ENCODE data around the gene SF3B2.

The SF3B2 gene

GRCh38 chr11:66044757-66045156 is 7.4 kb upstream of the SF3B2 start:
- no peak overlapping the region for H3K4me3 ChIP-seq (ENCODE audit: low read length)
- TF ChIP-seq CTCF (conservative IDR thresholded peaks at IDR 0.05; ENCODE audit: low read length), result no peak
- DNase-seq (ENCODE audit: low read depth), result no peak

- no peak overlapping the region for H3K4me3 ChIP-seq (ENCODE audit: low read length)
- peak; percentile 68 for DNase-seq (ENCODE audit: low read depth)
- peak; percentile 86 for TF ChIP-seq CTCF (conservative IDR thresholded peaks at IDR 0.05; ENCODE audit: low read length)
Measured at GRCh38 chr11:66045177-66045639, 7.0 kb upstream of the SF3B2 start.

- no peak overlapping the region for H3K4me3 ChIP-seq (ENCODE audit: low read length)
- TF ChIP-seq CTCF (conservative IDR thresholded peaks at IDR 0.05; ENCODE audit: low read length), result no peak
- DNase-seq (ENCODE audit: low read depth), result no peak
Measured at GRCh38 chr11:66046901-66047300, 5.3 kb upstream of the SF3B2 start.

- no peak for TF ChIP-seq CTCF (conservative IDR thresholded peaks at IDR 0.05; ENCODE audit: low read length)
- DNase-seq (ENCODE audit: low read depth), result no peak
- no peak overlapping the region for H3K4me3 ChIP-seq (ENCODE audit: low read length)
Measured at GRCh38 chr11:66047541-66048365, 4.4 kb upstream of the SF3B2 start.

GRCh38 chr11:66048547-66049323 is 3.4 kb upstream of the SF3B2 start, which contains the start of gene GAL3ST3:
Gene GAL3ST3 (minus strand): TSS chr11:66049161. CDS start chr11:66045415, 3,746 bp downstream.
- H3K4me3 ChIP-seq (ENCODE audit: low read length), result no peak within 1 kb of the TSS
- DNase-seq (ENCODE audit: low read depth), result no peak
- no peak for TF ChIP-seq CTCF (conservative IDR thresholded peaks at IDR 0.05; ENCODE audit: low read length)

GRCh38 chr11:66050581-66051231 is 1.5 kb upstream of the SF3B2 start:
- no peak for DNase-seq (ENCODE audit: low read depth)
- no peak overlapping the region for H3K4me3 ChIP-seq (ENCODE audit: low read length)
- no peak for TF ChIP-seq CTCF (conservative IDR thresholded peaks at IDR 0.05; ENCODE audit: low read length)

Data from AG10803 (cell line).